Peyer's patch (tissue), 4 donors: Measurements from ENCODE around the gene SPRR2E. TPM values are rescaled to one million over a fixed set of nuclear protein-coding genes. Genes with fewer than 3 reads are reported as not detected.

Experiments
- DNase-seq, 3 donors: peaks; one replicate each; pipeline ENCODE4 v3.0.0-alpha.2; 2017 to 2019
- H3K27ac ChIP-seq, 4 donors: fragments of 200-600 bp; sonication (generic); one replicate each; pipeline ENCODE4 v1.5.1; 2016 to 2019
- H3K27me3 ChIP-seq, 2 donors: fragments of 200-600 bp; sonication (generic); one replicate each; pipeline ENCODE4 v1.5.1; 2019
- H3K36me3 ChIP-seq, 3 donors: fragments of 200-600 bp; sonication (generic); one replicate each; pipeline ENCODE4 v1.5.1; 2016 to 2019
- H3K4me1 ChIP-seq, 4 donors: fragments of 200-600 bp; sonication (generic); one replicate each; pipeline ENCODE4 v1.5.1; 2016 to 2019
- H3K4me3 ChIP-seq, 4 donors: fragments of 200-600 bp; sonication (generic); 1 replicate in 3 of 4; 2 replicates in 1 of 4; pipeline ENCODE4 v1.5.1; 2016 to 2019; ENCODE audit warnings: mild to moderate bottlenecking in 1 of 4
- H3K9me3 ChIP-seq, 4 donors: fragments of 200-600 bp; sonication (generic); one replicate each; pipeline ENCODE4 v1.5.1; 2016 to 2019; ENCODE audit warnings: mild to moderate bottlenecking in 1 of 4
- POLR2A ChIP-seq, 2 donors: fragments of 450-650 bp; IDR thresholded peaks; one replicate each; pipeline ENCODE4 v1.5.1; 2017; ENCODE audit warnings: antibody characterized with exemption in 2 of 2, mild to moderate bottlenecking in 2 of 2, moderate library complexity in 2 of 2
- total RNA-seq, 4 donors: library from RNA; depleted of rRNA; stranded (reverse); fragments of >200 nt; gene quantifications; one replicate each; pipeline ENCODE4 v1.1.0, GENCODE V29; 2016
- TF ChIP-seq, protein P1 (sequence below), 6 experiments: fragments of 450-650 bp in 4 of 6; fragments of 200-600 bp in 2 of 6; sonication (generic) in 1 of 6; IDR thresholded peaks; one replicate each; pipeline ENCODE4 v1.5.1; 2017 to 2019; ENCODE audit warnings: antibody characterized with exemption in 6 of 6, mild to moderate bottlenecking in 3 of 6, moderate library complexity in 1 of 6

The SPRR2E gene
- total RNA-seq, 4 donors from 2014 or later: not detected

DNA sequence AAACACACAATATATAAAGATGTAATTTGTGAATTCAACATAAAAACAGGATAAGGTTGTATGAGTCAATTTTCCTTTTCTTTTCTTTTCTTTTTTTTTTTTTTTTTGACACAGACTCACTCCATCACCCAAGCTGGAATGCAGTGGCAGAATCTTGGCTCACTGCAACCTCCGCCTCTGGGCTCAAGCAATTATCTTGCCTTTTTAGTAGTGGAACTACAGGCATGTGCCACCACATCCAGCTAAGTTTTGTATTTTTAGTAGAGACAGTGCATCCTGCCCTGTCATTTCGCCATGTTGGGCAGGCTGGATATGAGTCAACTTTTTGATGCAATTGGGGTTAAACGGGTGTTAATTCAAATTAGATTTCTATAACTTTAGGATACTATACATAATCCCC is 12.6 kb downstream of the SPRR2E start:
- no peak overlapping the region for H3K4me3 ChIP-seq
- no peaks in the 10 kb centered on the region for H3K4me1 ChIP-seq
- no peaks in the 10 kb centered on the region for H3K9me3 ChIP-seq
- H3K36me3 ChIP-seq: no peaks in the 10 kb centered on the region
- no peak for TF ChIP-seq POLR2A (IDR thresholded peaks at IDR 0.05)
- TF ChIP-seq, protein P1, sequence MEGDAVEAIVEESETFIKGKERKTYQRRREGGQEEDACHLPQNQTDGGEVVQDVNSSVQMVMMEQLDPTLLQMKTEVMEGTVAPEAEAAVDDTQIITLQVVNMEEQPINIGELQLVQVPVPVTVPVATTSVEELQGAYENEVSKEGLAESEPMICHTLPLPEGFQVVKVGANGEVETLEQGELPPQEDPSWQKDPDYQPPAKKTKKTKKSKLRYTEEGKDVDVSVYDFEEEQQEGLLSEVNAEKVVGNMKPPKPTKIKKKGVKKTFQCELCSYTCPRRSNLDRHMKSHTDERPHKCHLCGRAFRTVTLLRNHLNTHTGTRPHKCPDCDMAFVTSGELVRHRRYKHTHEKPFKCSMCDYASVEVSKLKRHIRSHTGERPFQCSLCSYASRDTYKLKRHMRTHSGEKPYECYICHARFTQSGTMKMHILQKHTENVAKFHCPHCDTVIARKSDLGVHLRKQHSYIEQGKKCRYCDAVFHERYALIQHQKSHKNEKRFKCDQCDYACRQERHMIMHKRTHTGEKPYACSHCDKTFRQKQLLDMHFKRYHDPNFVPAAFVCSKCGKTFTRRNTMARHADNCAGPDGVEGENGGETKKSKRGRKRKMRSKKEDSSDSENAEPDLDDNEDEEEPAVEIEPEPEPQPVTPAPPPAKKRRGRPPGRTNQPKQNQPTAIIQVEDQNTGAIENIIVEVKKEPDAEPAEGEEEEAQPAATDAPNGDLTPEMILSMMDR (IDR thresholded peaks at IDR 0.05): no peak
- DNase-seq: no peak
- H3K27me3 ChIP-seq: no peaks in the 10 kb centered on the region
- H3K27ac ChIP-seq: no peak overlapping the region

DNA sequence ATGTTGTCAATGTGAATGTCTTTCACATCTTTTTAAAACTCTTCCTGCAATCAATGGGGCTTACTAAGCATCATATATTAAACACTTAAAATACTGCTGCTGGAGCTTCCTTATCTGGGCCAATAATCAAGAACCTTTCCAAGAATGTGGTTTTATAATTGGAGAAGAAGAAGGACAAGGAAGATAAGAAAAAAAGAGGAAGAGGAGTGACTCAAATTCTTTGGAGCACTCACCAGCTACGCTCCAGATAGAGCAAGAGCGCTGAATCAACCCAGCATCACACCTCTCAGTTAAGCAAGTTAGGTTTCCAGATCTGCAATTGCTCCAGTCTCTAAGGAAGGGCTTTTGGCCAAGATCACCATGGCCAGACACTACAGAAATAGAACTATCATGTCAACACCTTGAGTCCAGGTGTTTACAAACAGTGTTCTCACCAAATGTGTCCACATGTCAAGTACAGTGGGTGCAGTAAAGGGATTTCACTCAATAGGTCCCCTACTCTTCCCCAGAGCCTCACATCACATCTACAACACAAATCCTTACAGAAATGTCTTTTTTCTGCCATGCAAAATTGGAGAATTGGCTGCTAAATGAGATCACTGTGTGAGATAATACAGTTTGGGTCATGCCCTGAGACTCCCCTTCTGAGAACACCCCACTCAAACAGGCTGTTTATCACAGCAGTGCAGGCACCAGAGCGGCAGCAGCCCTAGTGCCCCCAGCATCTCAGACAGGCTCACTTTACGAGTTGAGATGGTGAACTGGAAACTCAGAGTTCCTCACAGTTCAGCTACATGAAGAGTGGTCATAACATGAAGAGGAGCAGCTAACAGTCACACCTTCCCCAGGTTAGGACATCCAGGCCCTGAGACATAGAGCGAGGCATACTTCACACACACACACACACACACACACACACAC is 21.3 kb downstream of the SPRR2E start:
- no peaks in the 10 kb centered on the region for H3K4me1 ChIP-seq
- TF ChIP-seq POLR2A (IDR thresholded peaks at IDR 0.05): no peak
- TF ChIP-seq, protein P1 (IDR thresholded peaks at IDR 0.05): no peak
- H3K4me3 ChIP-seq: no peak overlapping the region
- H3K36me3 ChIP-seq: no peaks in the 10 kb centered on the region
- H3K27me3 ChIP-seq: no peaks in the 10 kb centered on the region
- no peaks in the 10 kb centered on the region for H3K9me3 ChIP-seq
- H3K27ac ChIP-seq: no peak overlapping the region
- DNase-seq: no peak

DNA sequence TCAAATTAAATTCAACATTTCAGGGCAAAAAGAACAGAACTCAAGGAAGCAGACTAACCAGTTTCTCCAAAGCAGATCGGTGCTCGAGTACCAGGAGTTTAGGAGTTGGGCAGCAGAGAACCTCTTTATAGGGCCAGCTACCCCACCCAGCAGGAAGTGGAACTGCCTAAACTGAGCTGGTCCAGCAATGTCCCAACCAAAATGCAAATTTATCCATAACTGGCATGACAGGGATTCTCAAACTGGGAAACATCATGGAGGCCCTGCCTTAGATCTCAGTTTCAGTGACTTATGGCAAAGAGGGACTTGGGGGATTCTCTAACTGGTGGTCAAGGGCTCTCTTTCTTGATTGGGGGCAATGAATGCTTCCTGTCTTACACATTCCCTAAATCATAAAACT is 22.8 kb downstream of the SPRR2E start, which contains the start of gene SPRR2B:
SPRR2B (minus strand) TSS at position 101 of the 400 bp plus-strand sequence. CDS start 772 bp downstream, outside the sequence.
- no peaks in the 10 kb centered on the region for H3K4me1 ChIP-seq
- no peak for DNase-seq
- H3K27me3 ChIP-seq: no peaks in the 10 kb centered on the region
- H3K27ac ChIP-seq: no peak within 1 kb of the TSS
- no peak within 1 kb of the TSS for H3K4me3 ChIP-seq
- TF ChIP-seq, protein P1 (IDR thresholded peaks at IDR 0.05): no peak
- no peak for TF ChIP-seq POLR2A (IDR thresholded peaks at IDR 0.05)
- no peaks in the 10 kb centered on the region for H3K36me3 ChIP-seq
- no peaks in the 10 kb centered on the region for H3K9me3 ChIP-seq

DNA sequence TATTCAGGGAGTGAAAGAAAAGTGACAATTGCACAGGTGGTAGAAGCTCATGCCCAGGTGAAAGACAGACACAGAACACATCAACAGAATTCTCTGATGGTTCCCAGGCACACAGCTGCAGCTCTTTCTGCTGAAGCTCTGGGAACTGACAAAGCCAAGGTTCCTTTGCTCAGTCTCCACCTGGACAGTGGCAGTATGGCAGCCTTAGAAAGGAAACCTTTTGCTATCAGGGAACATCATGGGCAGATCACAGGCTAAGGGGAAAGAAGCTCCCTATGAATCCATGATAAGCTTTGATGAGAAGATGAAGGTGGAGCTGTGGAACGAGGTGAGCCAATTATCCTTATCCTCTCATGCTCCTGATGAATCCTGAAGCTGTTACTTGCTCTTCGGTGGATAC is 24.1 kb downstream of the SPRR2E start:
- TF ChIP-seq, protein P1 (IDR thresholded peaks at IDR 0.05): no peak
- no peak for TF ChIP-seq POLR2A (IDR thresholded peaks at IDR 0.05)
- Histone ChIP-seq H3K27ac (no peak overlapping the region), H3K4me1 (no peaks in the 10 kb centered on the region), H3K36me3 (no peaks in the 10 kb centered on the region), H3K4me3 (no peak overlapping the region), H3K27me3 (no peaks in the 10 kb centered on the region), H3K9me3 (no peaks in the 10 kb centered on the region)
- no peak for DNase-seq

DNA sequence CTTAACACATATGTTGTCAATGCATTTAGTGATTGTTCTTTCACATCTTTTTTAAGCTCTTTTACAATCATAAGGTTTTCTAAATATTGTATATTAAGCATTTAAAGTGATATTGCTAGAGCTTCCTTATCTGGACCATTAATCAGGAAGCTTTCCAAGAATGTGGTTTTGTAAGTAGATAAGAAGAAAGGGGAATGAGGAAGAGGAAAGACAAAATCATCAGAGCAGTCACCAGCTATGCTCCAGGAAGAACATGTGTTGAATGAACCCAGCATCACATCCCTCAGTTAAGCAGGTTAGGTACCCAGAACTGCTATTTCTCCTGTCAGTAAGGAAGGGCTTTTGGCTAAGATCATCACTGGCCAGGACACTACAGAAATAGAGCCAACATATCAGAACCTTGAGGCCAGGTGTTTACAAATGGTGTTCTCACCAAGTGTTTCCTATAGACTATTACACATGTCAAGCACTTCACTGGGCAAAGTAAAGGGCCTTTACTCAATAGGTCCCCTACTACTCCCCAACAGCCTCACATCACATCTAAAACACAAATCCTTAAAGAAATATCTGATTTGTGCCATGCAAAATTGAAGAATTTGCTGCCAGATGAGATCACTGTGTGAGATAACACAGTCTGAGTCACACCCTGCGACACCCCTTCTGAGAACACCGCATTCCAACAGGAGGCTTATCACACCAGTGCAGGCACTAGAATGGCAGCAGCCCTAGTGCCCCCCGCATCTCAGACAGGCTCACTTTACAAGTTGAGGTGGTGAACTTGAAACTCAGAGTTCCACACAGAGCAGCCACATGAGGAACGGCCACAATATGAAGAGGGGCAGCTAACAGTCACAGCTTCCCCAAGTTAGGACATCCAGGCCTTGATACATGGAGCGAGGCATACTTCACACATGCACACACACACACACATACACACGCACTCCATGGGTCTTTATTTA is 35.2 kb downstream of the SPRR2E start:
- no peak for TF ChIP-seq POLR2A (IDR thresholded peaks at IDR 0.05)
- TF ChIP-seq, protein P1 (IDR thresholded peaks at IDR 0.05): no peak
- Histone ChIP-seq H3K4me3 (no peak overlapping the region), H3K9me3 (no peaks in the 10 kb centered on the region), H3K27ac (no peak overlapping the region), H3K4me1 (no peaks in the 10 kb centered on the region), H3K36me3 (no peaks in the 10 kb centered on the region), H3K27me3 (no peaks in the 10 kb centered on the region)
- DNase-seq: no peak
